Measurements from ENCODE around the gene CXorf38.
"Not testable (repeated sequence)": the region's sequence is repeated elsewhere in the genome, so short reads cannot be mapped to it uniquely, and the experiment has no call there.

The CXorf38 gene

DNA sequence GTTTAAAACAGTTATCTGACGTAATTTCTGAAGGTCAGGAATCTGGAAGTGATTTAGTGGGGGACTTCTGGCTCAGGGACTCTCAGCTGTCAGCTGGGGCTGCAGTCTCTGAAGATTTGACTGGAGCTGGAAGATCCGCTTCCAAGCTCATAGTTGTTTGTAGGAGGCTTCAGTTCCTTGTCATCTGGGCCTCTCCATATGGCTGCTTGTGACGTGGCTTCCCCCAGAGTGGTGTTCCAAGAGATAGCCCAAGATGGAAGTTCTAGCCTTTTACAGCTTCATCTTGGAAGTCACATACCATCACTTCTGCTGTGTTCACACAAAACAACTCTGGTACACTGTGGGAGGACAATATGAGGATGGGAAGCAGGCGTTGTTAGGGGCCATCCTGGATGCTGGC, 22.1 kb downstream of the CXorf38 start:
- DNase-seq = no peak

GRCh38 chrX:40623665-40624064, 23.7 kb downstream of the CXorf38 start:
- no peak for DNase-seq

GRCh38 chrX:40623139-40623536, 24.2 kb downstream of the CXorf38 start, which contains the start of gene MPC1L:
MPC1L (plus strand) TSS chrX:40623428; CDS start chrX:40623566, 138 bp downstream.
- no peak for DNase-seq

- DNase-seq = no peak
Measured at GRCh38 chrX:40622479-40623138, 24.8 kb downstream of the CXorf38 start.

GRCh38 chrX:40617566-40617965, 29.8 kb downstream of the CXorf38 start:
- no peak for DNase-seq

- DNase-seq = no peak
Measured at GRCh38 chrX:40615976-40616375, 31.4 kb downstream of the CXorf38 start.

DNA sequence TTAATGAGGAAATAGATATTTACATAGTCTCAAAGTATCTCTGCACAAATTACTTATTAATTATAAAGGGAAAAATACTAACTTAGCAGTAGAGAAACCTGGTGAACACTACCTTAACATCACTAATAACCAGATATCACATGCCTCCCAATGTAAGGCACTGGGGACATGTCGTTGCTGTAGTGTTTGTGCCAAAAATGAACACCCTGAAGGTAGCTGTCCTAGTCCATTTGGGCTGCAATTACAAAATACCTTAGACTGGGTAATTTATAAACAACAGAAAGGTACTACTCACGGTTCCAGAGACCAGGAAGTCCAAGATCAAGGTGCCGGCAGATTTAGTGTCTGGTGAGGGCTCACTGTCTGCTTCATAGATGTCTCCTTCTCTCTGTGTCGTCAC, 34.9 kb downstream of the CXorf38 start:
- no peak for DNase-seq

- DNase-seq = no peak
Measured at GRCh38 chrX:40607381-40607780, 40.0 kb downstream of the CXorf38 start.

- DNase-seq = no peak
Measured at GRCh38 chrX:40603446-40603845, 43.9 kb downstream of the CXorf38 start.

DNA sequence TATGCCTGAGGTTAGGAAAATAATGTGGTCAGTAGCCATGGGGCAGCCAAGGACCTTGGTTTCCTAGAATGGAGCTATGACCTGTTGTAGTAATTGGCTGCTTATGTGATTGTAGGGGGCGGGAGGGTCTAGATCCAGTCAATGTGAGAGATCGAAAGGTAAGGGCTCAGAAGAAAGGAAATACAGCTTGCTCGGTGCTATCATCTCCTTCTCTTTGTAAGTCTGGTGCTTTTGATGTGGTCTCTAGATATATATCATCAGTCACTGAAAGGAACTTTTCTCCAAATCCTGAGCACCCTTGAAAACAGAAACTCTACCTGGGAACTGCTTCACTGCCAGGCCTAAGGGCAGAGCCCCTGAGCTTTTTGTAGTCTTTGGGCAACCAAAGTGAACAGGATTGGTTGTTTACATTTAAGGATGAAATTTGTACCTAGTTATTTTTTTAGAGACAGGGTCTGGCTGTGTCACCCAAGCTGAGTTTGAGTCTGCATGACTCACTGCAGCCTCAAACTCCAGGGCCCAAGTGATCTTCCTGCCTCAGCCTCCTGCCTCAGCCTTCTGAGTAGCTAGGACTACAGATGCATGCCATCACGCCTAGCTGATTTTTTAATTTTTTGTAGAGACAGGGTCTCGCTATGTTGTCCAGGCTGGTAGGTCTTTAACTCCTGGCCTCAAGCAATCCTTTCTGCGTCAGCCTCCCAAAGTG, 57.6 kb downstream of the CXorf38 start:
- peak; percentile 43 to 50 for DNase-seq

DNA sequence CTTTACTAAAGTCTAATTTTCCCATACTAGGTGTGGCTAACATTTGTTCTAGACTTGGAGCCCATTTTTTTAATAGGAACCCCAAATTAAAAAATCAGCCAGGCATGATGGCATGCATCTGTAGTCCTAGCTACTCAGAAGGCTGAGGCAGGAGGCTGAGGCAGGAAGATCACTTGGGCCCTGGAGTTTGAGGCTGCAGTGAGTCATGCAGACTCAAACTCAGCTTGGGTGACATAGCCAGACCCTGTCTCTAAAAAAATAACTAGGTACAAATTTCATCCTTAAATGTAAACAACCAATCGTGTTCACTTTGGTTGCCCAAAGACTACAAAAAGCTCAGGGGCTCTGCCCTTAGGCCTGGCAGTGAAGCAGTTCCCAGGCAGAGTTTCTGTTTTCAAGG, 59.7 kb downstream of the CXorf38 start:
- not testable (repeated sequence) for DNase-seq

DNA sequence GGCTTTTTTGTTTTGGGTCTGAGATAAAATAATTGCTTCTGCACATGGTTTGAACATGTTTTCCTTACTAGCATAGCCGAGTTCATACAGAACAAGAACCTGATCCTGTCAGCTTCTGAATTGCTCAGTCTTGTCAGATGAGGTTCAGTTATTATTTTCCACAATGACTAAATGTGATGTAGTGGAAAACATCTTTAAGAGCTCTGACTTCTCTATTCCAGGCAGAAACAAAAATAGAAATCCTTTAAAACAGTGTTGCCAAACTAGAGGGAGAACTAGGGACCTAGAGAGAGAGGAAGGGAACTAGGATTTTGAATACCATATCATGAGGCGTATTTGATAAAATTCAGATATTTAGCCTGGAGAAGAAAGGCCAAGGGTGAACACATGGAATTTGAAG, 64.5 kb downstream of the CXorf38 start:
- no peak for DNase-seq

GRCh38 chrX:40582178-40582577, 65.2 kb downstream of the CXorf38 start:
- not testable (repeated sequence) for DNase-seq

DNA sequence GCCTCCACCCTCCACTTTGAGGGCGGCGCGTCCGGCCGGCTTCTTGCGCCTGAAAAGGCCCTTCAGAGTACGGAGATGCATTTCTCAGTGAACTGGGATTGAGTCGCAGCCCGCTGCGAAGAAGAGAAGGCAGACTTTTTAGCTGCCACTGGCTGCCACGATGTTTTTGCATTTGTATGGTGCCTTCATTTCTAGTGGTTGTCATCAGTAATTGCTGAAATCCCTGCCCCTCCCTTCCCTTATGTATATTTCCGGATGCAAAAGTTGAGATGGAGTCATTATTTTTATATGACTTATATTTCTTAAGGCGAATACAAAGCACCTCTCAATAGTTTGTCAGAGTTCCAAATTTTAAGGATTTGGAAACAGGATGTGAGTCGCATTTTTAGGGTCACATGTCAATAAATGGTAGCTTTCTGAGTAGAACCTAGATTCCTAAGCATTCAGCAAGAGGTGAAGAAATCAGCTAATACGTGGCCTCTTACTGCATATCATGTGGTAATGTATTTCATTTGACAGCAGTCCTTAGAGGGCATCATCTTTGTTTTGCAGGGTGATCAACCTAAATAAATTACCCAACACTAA, 65.9 kb downstream of the CXorf38 start:
- no peak for DNase-seq

DNA sequence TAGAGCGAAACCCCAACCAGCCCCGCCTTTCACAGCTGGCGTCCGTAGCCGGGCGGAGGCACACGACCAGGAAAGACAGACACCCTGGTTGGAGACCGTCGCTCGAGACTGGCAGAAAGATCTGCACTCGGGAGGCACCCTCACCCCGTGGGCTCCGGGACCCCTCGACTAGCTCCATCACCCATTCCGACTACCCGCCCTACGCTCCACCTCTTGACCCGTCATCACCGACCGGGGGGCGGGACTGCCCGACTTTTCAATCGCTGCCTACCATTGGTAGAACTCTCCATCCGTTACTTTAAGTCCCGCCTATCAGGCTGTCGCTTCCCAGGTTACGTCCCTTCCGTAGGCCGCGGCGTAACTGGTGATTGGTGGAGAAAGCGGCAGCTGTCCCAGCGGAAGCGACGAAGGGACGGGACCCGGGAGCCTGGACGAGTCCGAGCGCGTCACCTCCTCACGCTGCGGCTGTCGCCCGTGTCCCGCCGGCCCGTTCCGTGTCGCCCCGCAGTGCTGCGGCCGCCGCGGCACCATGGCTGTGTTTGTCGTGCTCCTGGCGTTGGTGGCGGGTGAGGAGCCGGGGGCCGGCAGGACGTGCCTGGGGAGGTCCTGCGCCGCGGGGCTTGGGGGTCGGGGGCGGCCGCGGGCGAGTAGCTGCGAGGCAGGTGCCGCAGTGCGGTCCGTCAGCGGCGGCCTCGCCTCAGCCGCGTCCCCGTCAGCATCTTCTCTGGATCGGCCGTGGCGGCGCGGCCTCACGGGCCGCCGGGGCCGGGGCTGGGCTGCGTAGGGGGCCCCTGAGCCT, 66.6 kb downstream of the CXorf38 start, which contains the start of gene ATP6AP2:
Gene ATP6AP2 (plus strand): TSS at position 434 of the 799 bp plus-strand sequence. CDS start 96 bp downstream, at position 530.
- peak; percentile 90 to 92 for DNase-seq

- no peak for DNase-seq
Measured at GRCh38 chrX:40579900-40580536, 67.3 kb downstream of the CXorf38 start.

DNA sequence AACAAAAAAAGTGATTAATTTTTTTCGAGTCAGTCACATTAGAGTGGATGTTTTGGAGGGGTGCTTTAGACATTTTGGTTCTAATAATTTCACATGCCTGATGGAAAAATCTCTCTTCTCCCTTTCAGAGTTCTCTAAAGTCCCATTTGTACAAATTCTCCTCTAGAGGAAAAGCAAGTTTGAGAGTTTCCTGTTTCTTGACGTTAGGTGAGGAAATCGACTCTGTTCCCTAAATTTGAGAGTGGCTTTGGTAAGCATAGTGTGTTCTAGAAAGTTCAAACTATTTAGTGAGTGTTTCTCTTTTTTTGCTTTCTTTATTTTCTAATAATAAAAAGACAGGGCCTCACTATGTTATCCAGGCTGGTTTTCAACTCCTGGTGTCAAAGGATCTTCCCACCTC, 68.2 kb downstream of the CXorf38 start:
- DNase-seq = no peak

GRCh38 chrX:40578039-40578695, 69.2 kb downstream of the CXorf38 start:
- no peak for DNase-seq
